ENCODE measurements around the gene ARID1B. TPM values are rescaled to one million over a fixed set of nuclear protein-coding genes. Genes with fewer than 3 reads are reported as not detected.

Gene ARID1B
- total RNA-seq, 1 experiment from 2014 or later, result 20.9 TPM

GRCh38 chr6:157248264-157248663 is 471.1 kb downstream of the ARID1B start:
- DNase-seq, result no peak
- Histone ChIP-seq H3K27me3 (ENCODE audit: control insufficient read depth, insufficient read depth, low read length) (no peaks in the 10 kb centered on the region), H3K36me3 (replicated peaks; ENCODE audit: control insufficient read depth, insufficient read depth, low read length) (no peaks in the 10 kb centered on the region), H3K4me3 (ENCODE audit: insufficient read depth, low read depth, low read length) (no peak overlapping the region)

GRCh38 chr6:157249826-157250225 is 472.6 kb downstream of the ARID1B start:
- H3K36me3 ChIP-seq (replicated peaks; ENCODE audit: control insufficient read depth, insufficient read depth, low read length), result no peaks in the 10 kb centered on the region
- DNase-seq, result no peak
- no peaks in the 10 kb centered on the region for H3K27me3 ChIP-seq (ENCODE audit: control insufficient read depth, insufficient read depth, low read length)
- H3K4me3 ChIP-seq (ENCODE audit: insufficient read depth, low read depth, low read length), result no peak overlapping the region

GRCh38 chr6:157251586-157252247 is 474.5 kb downstream of the ARID1B start:
- Histone ChIP-seq H3K27me3 (ENCODE audit: control insufficient read depth, insufficient read depth, low read length) (no peaks in the 10 kb centered on the region), H3K36me3 (replicated peaks; ENCODE audit: control insufficient read depth, insufficient read depth, low read length) (no peaks in the 10 kb centered on the region), H3K4me3 (ENCODE audit: insufficient read depth, low read depth, low read length) (no peak overlapping the region)
- DNase-seq, result no peak

GRCh38 chr6:157253017-157253416 is 475.8 kb downstream of the ARID1B start:
- Histone ChIP-seq H3K4me3 (ENCODE audit: insufficient read depth, low read depth, low read length) (no peak overlapping the region), H3K27me3 (ENCODE audit: control insufficient read depth, insufficient read depth, low read length) (no peaks in the 10 kb centered on the region), H3K36me3 (replicated peaks; ENCODE audit: control insufficient read depth, insufficient read depth, low read length) (no peaks in the 10 kb centered on the region)
- DNase-seq, result no peak

GRCh38 chr6:157253699-157254098 is 476.5 kb downstream of the ARID1B start:
- H3K36me3 ChIP-seq (replicated peaks; ENCODE audit: control insufficient read depth, insufficient read depth, low read length), result no peaks in the 10 kb centered on the region
- no peak for DNase-seq
- no peak overlapping the region for H3K4me3 ChIP-seq (ENCODE audit: insufficient read depth, low read depth, low read length)
- no peaks in the 10 kb centered on the region for H3K27me3 ChIP-seq (ENCODE audit: control insufficient read depth, insufficient read depth, low read length)

GRCh38 chr6:157254538-157254937 is 477.4 kb downstream of the ARID1B start:
- Histone ChIP-seq H3K36me3 (replicated peaks; ENCODE audit: control insufficient read depth, insufficient read depth, low read length) (no peaks in the 10 kb centered on the region), H3K4me3 (ENCODE audit: insufficient read depth, low read depth, low read length) (no peak overlapping the region)
- no peak for DNase-seq

GRCh38 chr6:157255079-157255478 is 477.9 kb downstream of the ARID1B start:
- DNase-seq, result no peak

More at GRCh38 chr6:157254538-157254937, 477.4 kb downstream of the ARID1B start:
- no peaks in the 10 kb centered on the region for H3K27me3 ChIP-seq (ENCODE audit: control insufficient read depth, insufficient read depth, low read length)

GRCh38 chr6:157258878-157259277 is 481.7 kb downstream of the ARID1B start:
- Histone ChIP-seq H3K4me3 (ENCODE audit: insufficient read depth, low read depth, low read length) (no peak overlapping the region), H3K36me3 (replicated peaks; ENCODE audit: control insufficient read depth, insufficient read depth, low read length) (no peaks in the 10 kb centered on the region), H3K27me3 (ENCODE audit: control insufficient read depth, insufficient read depth, low read length) (no peaks in the 10 kb centered on the region; the same call in 1 of the 2 replicates)
- DNase-seq, result no peak

More at GRCh38 chr6:157255079-157255478, 477.9 kb downstream of the ARID1B start:
- H3K4me3 ChIP-seq (ENCODE audit: insufficient read depth, low read depth, low read length), result no peak overlapping the region
- H3K27me3 ChIP-seq (ENCODE audit: control insufficient read depth, insufficient read depth, low read length), result no peaks in the 10 kb centered on the region
- no peaks in the 10 kb centered on the region for H3K36me3 ChIP-seq (replicated peaks; ENCODE audit: control insufficient read depth, insufficient read depth, low read length)

GRCh38 chr6:157259443-157259842 is 482.3 kb downstream of the ARID1B start:
- Histone ChIP-seq H3K36me3 (replicated peaks; ENCODE audit: control insufficient read depth, insufficient read depth, low read length) (no peaks in the 10 kb centered on the region), H3K4me3 (ENCODE audit: insufficient read depth, low read depth, low read length) (no peak overlapping the region), H3K27me3 (ENCODE audit: control insufficient read depth, insufficient read depth, low read length) (no peaks in the 10 kb centered on the region; the same call in 1 of the 2 replicates)
- DNase-seq, result no peak
